Measurements from ENCODE around the gene LCMT1. TPM values are rescaled to one million over a fixed set of nuclear protein-coding genes. Genes with fewer than 3 reads are reported as not detected.
"Not testable (repeated sequence)": the region's sequence is repeated elsewhere in the genome, so short reads cannot be mapped to it uniquely, and the experiment has no call there.

LCMT1 gene
- polyA plus RNA-seq, 1 donor from 2014 or later = 45.5 TPM

DNA sequence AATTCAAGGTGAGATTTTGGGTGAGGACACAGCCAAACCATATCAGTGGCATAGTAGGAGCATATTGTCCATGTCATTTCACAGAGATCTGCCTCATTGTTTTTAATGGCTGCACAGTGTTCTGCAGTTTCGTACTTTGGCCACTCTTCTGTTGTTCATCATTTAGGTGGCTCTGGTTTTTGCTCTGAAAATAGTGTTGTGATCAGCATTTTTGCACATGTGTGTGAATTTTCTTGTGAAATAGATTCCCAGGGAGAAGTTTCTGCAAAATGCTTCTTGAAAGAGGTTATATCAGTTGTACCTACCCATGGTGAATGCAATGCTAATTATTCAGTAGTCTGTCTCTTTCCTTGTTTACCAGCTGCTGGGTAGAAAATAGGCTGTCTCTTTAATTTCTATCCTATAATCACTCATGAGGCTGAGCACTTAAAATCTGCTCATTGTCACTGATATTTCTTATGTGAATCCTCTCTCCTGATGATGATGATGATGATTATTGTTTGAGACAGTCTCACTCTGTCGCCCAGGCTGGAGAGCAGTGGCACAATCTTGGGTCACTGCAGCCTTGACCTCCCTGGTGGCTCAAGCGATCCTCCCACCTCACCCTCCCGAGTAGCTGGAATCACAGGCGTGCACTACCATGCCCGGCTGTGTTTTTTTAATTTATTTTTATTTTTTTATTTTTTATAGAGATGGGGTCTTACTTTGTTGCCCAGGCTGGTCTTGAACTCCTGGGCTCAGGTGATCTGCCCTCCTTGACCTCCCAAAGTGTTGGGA, 10.5 kb downstream of the LCMT1 start:
- H3K9ac ChIP-seq (ENCODE audit: low read length) = no peak overlapping the region
- H2AFZ ChIP-seq (ENCODE audit: low read depth, low read length) = no peak overlapping the region
- no peak overlapping the region for H3K4me2 ChIP-seq (ENCODE audit: low read length)
- H3K9me3 ChIP-seq (ENCODE audit: low read length) = no peaks in the 10 kb centered on the region
- no peaks in the 10 kb centered on the region for H4K20me1 ChIP-seq (ENCODE audit: insufficient read depth)
- no peaks in the 10 kb centered on the region for H3K27me3 ChIP-seq (ENCODE audit: insufficient read depth, low read depth, low read length)
- H3K27ac ChIP-seq (ENCODE audit: low read length) = no peak overlapping the region
- TF ChIP-seq EP300 (conservative IDR thresholded peaks at IDR 0.05; ENCODE audit: poor library complexity, severe bottlenecking) (no peak), POLR2AphosphoS5 (IDR thresholded peaks at IDR 0.05) (no peak), EZH2 (IDR thresholded peaks at IDR 0.05; ENCODE audit: borderline replicate concordance, insufficient read depth, low read length, poor library complexity, severe bottlenecking) (no peak), MXI1 (conservative IDR thresholded peaks at IDR 0.05; ENCODE audit: poor library complexity, severe bottlenecking) (no peak), SMC3 (conservative IDR thresholded peaks at IDR 0.05; ENCODE audit: poor library complexity) (no peak), TAF1 (IDR thresholded peaks at IDR 0.05; ENCODE audit: low read depth) (no peak), RAD21 (conservative IDR thresholded peaks at IDR 0.05) (no peak)
- TF ChIP-seq, protein P1, sequence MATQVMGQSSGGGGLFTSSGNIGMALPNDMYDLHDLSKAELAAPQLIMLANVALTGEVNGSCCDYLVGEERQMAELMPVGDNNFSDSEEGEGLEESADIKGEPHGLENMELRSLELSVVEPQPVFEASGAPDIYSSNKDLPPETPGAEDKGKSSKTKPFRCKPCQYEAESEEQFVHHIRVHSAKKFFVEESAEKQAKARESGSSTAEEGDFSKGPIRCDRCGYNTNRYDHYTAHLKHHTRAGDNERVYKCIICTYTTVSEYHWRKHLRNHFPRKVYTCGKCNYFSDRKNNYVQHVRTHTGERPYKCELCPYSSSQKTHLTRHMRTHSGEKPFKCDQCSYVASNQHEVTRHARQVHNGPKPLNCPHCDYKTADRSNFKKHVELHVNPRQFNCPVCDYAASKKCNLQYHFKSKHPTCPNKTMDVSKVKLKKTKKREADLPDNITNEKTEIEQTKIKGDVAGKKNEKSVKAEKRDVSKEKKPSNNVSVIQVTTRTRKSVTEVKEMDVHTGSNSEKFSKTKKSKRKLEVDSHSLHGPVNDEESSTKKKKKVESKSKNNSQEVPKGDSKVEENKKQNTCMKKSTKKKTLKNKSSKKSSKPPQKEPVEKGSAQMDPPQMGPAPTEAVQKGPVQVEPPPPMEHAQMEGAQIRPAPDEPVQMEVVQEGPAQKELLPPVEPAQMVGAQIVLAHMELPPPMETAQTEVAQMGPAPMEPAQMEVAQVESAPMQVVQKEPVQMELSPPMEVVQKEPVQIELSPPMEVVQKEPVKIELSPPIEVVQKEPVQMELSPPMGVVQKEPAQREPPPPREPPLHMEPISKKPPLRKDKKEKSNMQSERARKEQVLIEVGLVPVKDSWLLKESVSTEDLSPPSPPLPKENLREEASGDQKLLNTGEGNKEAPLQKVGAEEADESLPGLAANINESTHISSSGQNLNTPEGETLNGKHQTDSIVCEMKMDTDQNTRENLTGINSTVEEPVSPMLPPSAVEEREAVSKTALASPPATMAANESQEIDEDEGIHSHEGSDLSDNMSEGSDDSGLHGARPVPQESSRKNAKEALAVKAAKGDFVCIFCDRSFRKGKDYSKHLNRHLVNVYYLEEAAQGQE (IDR thresholded peaks at IDR 0.05; ENCODE audit: borderline replicate concordance) = no peak
- TF ChIP-seq, protein P2, sequence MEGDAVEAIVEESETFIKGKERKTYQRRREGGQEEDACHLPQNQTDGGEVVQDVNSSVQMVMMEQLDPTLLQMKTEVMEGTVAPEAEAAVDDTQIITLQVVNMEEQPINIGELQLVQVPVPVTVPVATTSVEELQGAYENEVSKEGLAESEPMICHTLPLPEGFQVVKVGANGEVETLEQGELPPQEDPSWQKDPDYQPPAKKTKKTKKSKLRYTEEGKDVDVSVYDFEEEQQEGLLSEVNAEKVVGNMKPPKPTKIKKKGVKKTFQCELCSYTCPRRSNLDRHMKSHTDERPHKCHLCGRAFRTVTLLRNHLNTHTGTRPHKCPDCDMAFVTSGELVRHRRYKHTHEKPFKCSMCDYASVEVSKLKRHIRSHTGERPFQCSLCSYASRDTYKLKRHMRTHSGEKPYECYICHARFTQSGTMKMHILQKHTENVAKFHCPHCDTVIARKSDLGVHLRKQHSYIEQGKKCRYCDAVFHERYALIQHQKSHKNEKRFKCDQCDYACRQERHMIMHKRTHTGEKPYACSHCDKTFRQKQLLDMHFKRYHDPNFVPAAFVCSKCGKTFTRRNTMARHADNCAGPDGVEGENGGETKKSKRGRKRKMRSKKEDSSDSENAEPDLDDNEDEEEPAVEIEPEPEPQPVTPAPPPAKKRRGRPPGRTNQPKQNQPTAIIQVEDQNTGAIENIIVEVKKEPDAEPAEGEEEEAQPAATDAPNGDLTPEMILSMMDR (IDR thresholded peaks at IDR 0.05; ENCODE audit: poor library complexity, severe bottlenecking) = no peak
- peaks cover 9% of the 10 kb centered on the region for H3K79me2 ChIP-seq (replicated peaks; ENCODE audit: insufficient read depth, low read length)
- no peak overlapping the region for H3K4me3 ChIP-seq (ENCODE audit: low read length)
- no peaks in the 10 kb centered on the region for H3K9me2 ChIP-seq (ENCODE audit: insufficient read depth, low read length)
- no peaks in the 10 kb centered on the region for H3F3A ChIP-seq (ENCODE audit: insufficient read depth, low read length, poor library complexity, severe bottlenecking)
- no peaks in the 10 kb centered on the region for H3K36me3 ChIP-seq (ENCODE audit: insufficient read depth, low read length)

DNA sequence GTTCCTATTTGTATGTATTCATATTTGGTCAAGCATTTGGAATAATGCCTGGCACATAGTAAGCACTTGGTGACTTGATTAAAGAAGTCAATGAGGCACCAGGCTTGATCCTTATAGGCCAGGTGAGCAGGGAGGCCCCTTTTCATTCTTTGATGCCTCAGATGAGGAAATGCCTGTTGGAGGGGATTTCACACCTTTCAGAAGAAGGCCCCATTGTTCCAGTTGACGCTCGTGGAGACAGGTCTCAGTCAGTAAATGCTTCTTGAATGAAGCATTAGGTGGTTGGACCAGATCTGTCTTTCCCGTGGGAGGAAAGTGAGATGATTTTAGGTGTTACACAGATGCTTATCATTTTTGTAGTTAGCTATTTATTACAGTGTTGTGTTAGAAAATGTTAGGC, 13.0 kb downstream of the LCMT1 start:
- Histone ChIP-seq H3K27ac (ENCODE audit: low read length) (no peak overlapping the region), H3K27me3 (ENCODE audit: insufficient read depth, low read depth, low read length) (no peaks in the 10 kb centered on the region), H3K9ac (ENCODE audit: low read length) (no peak overlapping the region), H3K9me2 (ENCODE audit: insufficient read depth, low read length) (no peaks in the 10 kb centered on the region), H3K4me3 (ENCODE audit: low read length) (no peak overlapping the region), H3K79me2 (replicated peaks; ENCODE audit: insufficient read depth, low read length) (peaks cover 5% of the 10 kb centered on the region), H2AFZ (ENCODE audit: low read depth, low read length) (no peak overlapping the region), H4K20me1 (ENCODE audit: insufficient read depth) (no peaks in the 10 kb centered on the region), H3K36me3 (ENCODE audit: insufficient read depth, low read length) (no peaks in the 10 kb centered on the region), H3K4me2 (ENCODE audit: low read length) (no peak overlapping the region), H3F3A (ENCODE audit: insufficient read depth, low read length, poor library complexity, severe bottlenecking) (no peaks in the 10 kb centered on the region), H3K9me3 (ENCODE audit: low read length) (no peaks in the 10 kb centered on the region)
- TF ChIP-seq, protein P1 (IDR thresholded peaks at IDR 0.05; ENCODE audit: borderline replicate concordance) = no peak
- no peak for TF ChIP-seq RAD21 (conservative IDR thresholded peaks at IDR 0.05)
- TF ChIP-seq SMC3 (conservative IDR thresholded peaks at IDR 0.05; ENCODE audit: poor library complexity) = no peak
- no peak for TF ChIP-seq EP300 (conservative IDR thresholded peaks at IDR 0.05; ENCODE audit: poor library complexity, severe bottlenecking)
- TF ChIP-seq, protein P2 (IDR thresholded peaks at IDR 0.05; ENCODE audit: poor library complexity, severe bottlenecking) = no peak
- no peak for TF ChIP-seq TAF1 (IDR thresholded peaks at IDR 0.05; ENCODE audit: low read depth)
- TF ChIP-seq MXI1 (conservative IDR thresholded peaks at IDR 0.05; ENCODE audit: poor library complexity, severe bottlenecking) = no peak

DNA sequence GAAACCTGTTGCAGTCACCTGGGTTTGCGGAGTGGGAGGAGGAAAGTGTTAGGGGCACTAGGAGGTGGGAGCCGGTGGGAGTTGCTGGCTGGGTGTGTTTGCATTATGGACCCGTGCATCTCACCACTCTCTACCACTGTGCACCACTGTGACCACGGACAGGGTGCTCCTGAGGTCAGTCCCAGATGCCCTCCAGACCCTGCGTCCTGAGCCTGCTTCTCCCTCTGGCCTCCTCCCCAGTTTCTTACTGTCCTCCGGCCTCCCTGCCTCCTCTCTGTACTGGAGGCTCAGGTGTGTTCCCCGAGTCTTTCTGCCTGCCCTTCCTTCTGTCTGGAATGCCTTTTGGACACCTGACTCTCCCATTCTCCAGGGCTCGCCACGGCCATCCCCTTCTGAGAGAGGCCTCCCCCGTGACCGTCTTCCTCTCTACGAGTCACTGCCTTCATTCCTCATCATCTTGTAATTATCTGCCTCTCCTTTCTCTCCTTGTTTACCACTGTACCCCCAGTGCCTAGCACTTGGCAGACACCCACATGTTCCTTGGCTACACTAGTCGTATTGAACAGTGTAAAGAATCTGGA, 14.6 kb downstream of the LCMT1 start:
- not testable (repeated sequence) for H3K9ac ChIP-seq (ENCODE audit: low read length); H3K9me3 ChIP-seq (ENCODE audit: low read length); H3K4me2 ChIP-seq (ENCODE audit: low read length); H3K4me3 ChIP-seq (ENCODE audit: low read length); H3K27me3 ChIP-seq (ENCODE audit: insufficient read depth, low read depth, low read length); H3K27ac ChIP-seq (ENCODE audit: low read length); H2AFZ ChIP-seq (ENCODE audit: low read depth, low read length); H3K9me2 ChIP-seq (ENCODE audit: insufficient read depth, low read length); H3F3A ChIP-seq (ENCODE audit: insufficient read depth, low read length, poor library complexity, severe bottlenecking); H3K36me3 ChIP-seq (ENCODE audit: insufficient read depth, low read length); H4K20me1 ChIP-seq (ENCODE audit: insufficient read depth); H3K79me2 ChIP-seq (replicated peaks; ENCODE audit: insufficient read depth, low read length)

All from neural cell (in vitro differentiated cells).